Measurements from ENCODE around the gene DGKI. TPM values are rescaled to one million over a fixed set of nuclear protein-coding genes. Genes with fewer than 3 reads are reported as not detected.

Gene DGKI
- total RNA-seq, 1 donor from 2014 or later: 98.6 TPM

GRCh38 chr7:137703291-137704010, 143.3 kb downstream of the DGKI start:
- DNase-seq (ENCODE audit: low spot score in 2 of 2) (no peak), FAIRE-seq (no peak)

GRCh38 chr7:137696988-137697387, 149.8 kb downstream of the DGKI start:
- DNase-seq (ENCODE audit: low spot score in 2 of 2): no peak
- no peak for FAIRE-seq

- FAIRE-seq (no peak), DNase-seq (ENCODE audit: low spot score in 2 of 2) (no peak)
Measured at GRCh38 chr7:137696376-137696775, 150.4 kb downstream of the DGKI start.

- FAIRE-seq (no peak), DNase-seq (ENCODE audit: low spot score in 2 of 2) (no peak)
Measured at GRCh38 chr7:137695942-137696341, 150.8 kb downstream of the DGKI start.

- DNase-seq (ENCODE audit: low spot score in 2 of 2) (no peak), FAIRE-seq (no peak)
Measured at GRCh38 chr7:137695494-137695893, 151.3 kb downstream of the DGKI start.

- FAIRE-seq: no peak
- DNase-seq (ENCODE audit: low spot score in 2 of 2): no peak
Measured at GRCh38 chr7:137694405-137694804, 152.4 kb downstream of the DGKI start.

- no peak for DNase-seq (ENCODE audit: low spot score in 2 of 2)
- no peak for FAIRE-seq
Measured at GRCh38 chr7:137692399-137692798, 154.4 kb downstream of the DGKI start.

GRCh38 chr7:137691566-137691965, 155.2 kb downstream of the DGKI start:
- no peak for FAIRE-seq

GRCh38 chr7:137690635-137691034, 156.1 kb downstream of the DGKI start:
- FAIRE-seq (no peak), DNase-seq (ENCODE audit: low spot score in 2 of 2) (no peak)

More at GRCh38 chr7:137691566-137691965, 155.2 kb downstream of the DGKI start:
- no peak for DNase-seq (ENCODE audit: low spot score in 2 of 2)

- DNase-seq (ENCODE audit: low spot score in 2 of 2) (no peak), FAIRE-seq (no peak)
Measured at GRCh38 chr7:137689761-137690160, 157.0 kb downstream of the DGKI start.

GRCh38 chr7:137687556-137688265, 159.1 kb downstream of the DGKI start:
- no peak for FAIRE-seq
- no peak for DNase-seq (ENCODE audit: low spot score in 2 of 2)

GRCh38 chr7:137685433-137686164, 161.2 kb downstream of the DGKI start:
- DNase-seq (ENCODE audit: low spot score in 2 of 2) (no peak), FAIRE-seq (no peak)

- no peak for DNase-seq (ENCODE audit: low spot score in 2 of 2)
- FAIRE-seq: no peak
Measured at GRCh38 chr7:137684776-137685175, 162.0 kb downstream of the DGKI start.

- DNase-seq (ENCODE audit: low spot score in 2 of 2) (no peak), FAIRE-seq (no peak)
Measured at GRCh38 chr7:137684316-137684715, 162.5 kb downstream of the DGKI start.

GRCh38 chr7:137682596-137682995, 164.2 kb downstream of the DGKI start:
- no peak for DNase-seq (ENCODE audit: low spot score in 2 of 2)
- FAIRE-seq: no peak

- FAIRE-seq: no peak
Measured at GRCh38 chr7:137681657-137682562, 164.9 kb downstream of the DGKI start.

GRCh38 chr7:137674551-137675409, 172.0 kb downstream of the DGKI start:
- no peak for FAIRE-seq

More at GRCh38 chr7:137681657-137682562, 164.9 kb downstream of the DGKI start:
- no peak for DNase-seq (ENCODE audit: low spot score in 2 of 2)

GRCh38 chr7:137674048-137674447, 172.7 kb downstream of the DGKI start:
- no peak for FAIRE-seq
- no peak for DNase-seq (ENCODE audit: low spot score in 2 of 2)

More at GRCh38 chr7:137674551-137675409, 172.0 kb downstream of the DGKI start:
- DNase-seq (ENCODE audit: low spot score in 2 of 2): no peak

GRCh38 chr7:137671920-137672319, 174.9 kb downstream of the DGKI start:
- DNase-seq (ENCODE audit: low spot score in 2 of 2): no peak
- FAIRE-seq: no peak

Measured in frontal cortex (tissue), 4 donors.